ENCODE measurements around the gene FARS2.

The FARS2 gene

GRCh38 chr6:5813625-5814027 lies 552.3 kb downstream of the FARS2 start:
- H3K27ac ChIP-seq = no peak overlapping the region
- TF ChIP-seq CTCF (conservative IDR thresholded peaks at IDR 0.05; ENCODE audit: low read depth) = no peak
- ChIA-PET POLR2A (ENCODE audit: low non-redundant PET) (interaction anchor here (0.7 kb wide), 1 partner anchor 579 kb away, joined by 3 read pairs; no protein-coding TSS in a partner anchor), CTCF (interaction anchor here (0.7 kb wide), 1 partner anchor 61 kb away, joined by 3 read pairs; no protein-coding TSS in a partner anchor)
- no peak for DNase-seq (ENCODE audit: low spot score)

DNA sequence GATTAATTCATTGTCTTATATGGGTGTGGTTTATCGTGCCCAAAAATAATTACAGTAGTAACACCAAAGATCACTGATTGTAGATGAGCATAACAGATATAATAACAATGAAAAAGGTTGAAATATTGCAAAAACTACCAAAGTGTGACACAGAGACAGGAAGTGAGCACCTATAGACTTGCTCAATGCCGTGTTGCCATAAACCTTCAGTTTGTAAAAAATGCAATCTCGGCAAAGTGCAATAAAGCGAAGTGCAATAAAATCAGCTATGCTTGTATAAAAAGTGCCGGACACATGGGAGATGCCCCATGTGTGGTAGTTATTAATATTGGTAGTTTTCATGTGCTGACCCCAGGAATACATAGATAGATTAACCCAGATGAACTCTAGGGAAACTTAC lies 552.8 kb downstream of the FARS2 start:
- POLR2A ChIA-PET (ENCODE audit: low non-redundant PET) = no interaction called here
- no peak for TF ChIP-seq CTCF (conservative IDR thresholded peaks at IDR 0.05; ENCODE audit: low read depth)
- DNase-seq (ENCODE audit: low spot score) = no peak
- no peak overlapping the region for H3K27ac ChIP-seq
- CTCF ChIA-PET = interaction anchor here (0.7 kb wide), 1 partner anchor 62 kb away, joined by 3 read pairs; no protein-coding TSS in a partner anchor

GRCh38 chr6:5814901-5815300 lies 553.6 kb downstream of the FARS2 start:
- no peak for DNase-seq (ENCODE audit: low spot score)
- TF ChIP-seq CTCF (conservative IDR thresholded peaks at IDR 0.05; ENCODE audit: low read depth) = no peak
- no peak overlapping the region for H3K27ac ChIP-seq
- ChIA-PET CTCF (no interaction called here), POLR2A (ENCODE audit: low non-redundant PET) (no interaction called here)

- TF ChIP-seq CTCF (conservative IDR thresholded peaks at IDR 0.05; ENCODE audit: low read depth) = no peak
- CTCF ChIA-PET = no interaction called here
- no peak for DNase-seq (ENCODE audit: low spot score)
- POLR2A ChIA-PET (ENCODE audit: low non-redundant PET) = no interaction called here
- H3K27ac ChIP-seq = no peak overlapping the region
Observed at GRCh38 chr6:5817869-5818268, 556.6 kb downstream of the FARS2 start.

- no peak overlapping the region for H3K27ac ChIP-seq
- ChIA-PET CTCF (no interaction called here), POLR2A (ENCODE audit: low non-redundant PET) (no interaction called here)
- TF ChIP-seq CTCF (conservative IDR thresholded peaks at IDR 0.05; ENCODE audit: low read depth) = no peak
- no peak for DNase-seq (ENCODE audit: low spot score)
Observed at GRCh38 chr6:5818959-5819358, 557.6 kb downstream of the FARS2 start.
